ENCODE results near the gene MBNL2. TPM values are rescaled to one million over a fixed set of nuclear protein-coding genes. Genes with fewer than 3 reads are reported as not detected.

Gene MBNL2
- total and polyA plus RNA-seq, 10 of the 15 experiments (the other 5 are each of a cell fraction or from before 2014, with no cell fraction given): 1.6 to 9.7 (median 6.7) TPM

DNA sequence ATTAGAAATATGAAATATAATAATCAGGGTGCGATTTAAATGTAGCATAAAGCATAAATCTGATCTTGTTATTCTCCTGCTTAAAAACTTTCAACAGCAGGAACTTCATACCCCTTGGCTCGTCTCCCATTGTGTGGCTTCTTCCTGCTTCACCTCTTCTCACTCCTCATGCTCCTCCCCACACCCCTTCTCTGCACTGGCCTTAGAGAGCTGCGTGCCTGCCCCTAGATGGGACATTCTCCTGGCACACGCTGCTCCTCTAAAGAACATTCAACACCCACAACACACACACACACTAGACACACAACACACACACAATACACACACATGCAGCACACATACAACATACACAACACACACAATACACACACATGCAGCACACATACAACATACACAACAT lies 107.2 kb downstream of the MBNL2 start:
- H3K79me2 ChIP-seq (ENCODE audit: control insufficient read depth, insufficient read depth, low read length): no peaks in the 10 kb centered on the region
- FAIRE-seq: no peak
- BruUV-seq (replicated peaks): no TSS peak

More for the DNA sequence above, 107.2 kb downstream of the MBNL2 start:
- Histone ChIP-seq H3K4me1 (ENCODE audit: control insufficient read depth, insufficient read depth, low read length) (no peaks in the 10 kb centered on the region), H3K27me3 (replicated peaks in 1 of 2; ENCODE audit: control insufficient read depth in 2 of 2, insufficient read depth in 2 of 2, low read length in 1 of 2) (no peaks in the 10 kb centered on the region), H3K4me2 (ENCODE audit: control insufficient read depth, insufficient read depth) (no peak overlapping the region), H3K27ac (ENCODE audit: control insufficient read depth, insufficient read depth) (no peak overlapping the region), H3K9me3 (replicated peaks; ENCODE audit: control insufficient read depth, insufficient read depth, low read length) (no peaks in the 10 kb centered on the region), H2AFZ (ENCODE audit: control insufficient read depth, low read depth, low read length) (no peak overlapping the region), H3K4me3 (no peak overlapping the region), H4K20me1 (ENCODE audit: control insufficient read depth, insufficient read depth) (no peaks in the 10 kb centered on the region), H3K9ac (ENCODE audit: control insufficient read depth, insufficient read depth, low read length) (no peak overlapping the region), H3K36me3 (ENCODE audit: control insufficient read depth in 2 of 2, insufficient read depth in 2 of 2, low read length in 1 of 2) (no peaks in the 10 kb centered on the region)
- no peak for DNase-seq (ENCODE audit: low read depth, low spot score)
- WGBS (ENCODE audit: insufficient coverage, insufficient replicate concordance, low lambda C conversion rate, missing lambda C conversion rate): 82% methylated on average over 4 of the region's 4 CpGs
- no peak for ATAC-seq
- intact Hi-C loops (cut with micrococcal nuclease; ENCODE audit: unreplicated experiment) (no loop called here), in situ Hi-C loops (cut with MboI) (no loop called here)
- POLR2A ChIA-PET: no interaction called here
- TF ChIP-seq CREM (IDR thresholded peaks at IDR 0.05; ENCODE audit: low read depth): no peak
- no peak for TF ChIP-seq SPI1 (IDR thresholded peaks at IDR 0.05; ENCODE audit: borderline replicate concordance, insufficient read depth, low read depth, low read length)
- no peak for TF ChIP-seq YY1 (IDR thresholded peaks at IDR 0.05; ENCODE audit: low read depth, low read length)
- TF ChIP-seq, protein P1, sequence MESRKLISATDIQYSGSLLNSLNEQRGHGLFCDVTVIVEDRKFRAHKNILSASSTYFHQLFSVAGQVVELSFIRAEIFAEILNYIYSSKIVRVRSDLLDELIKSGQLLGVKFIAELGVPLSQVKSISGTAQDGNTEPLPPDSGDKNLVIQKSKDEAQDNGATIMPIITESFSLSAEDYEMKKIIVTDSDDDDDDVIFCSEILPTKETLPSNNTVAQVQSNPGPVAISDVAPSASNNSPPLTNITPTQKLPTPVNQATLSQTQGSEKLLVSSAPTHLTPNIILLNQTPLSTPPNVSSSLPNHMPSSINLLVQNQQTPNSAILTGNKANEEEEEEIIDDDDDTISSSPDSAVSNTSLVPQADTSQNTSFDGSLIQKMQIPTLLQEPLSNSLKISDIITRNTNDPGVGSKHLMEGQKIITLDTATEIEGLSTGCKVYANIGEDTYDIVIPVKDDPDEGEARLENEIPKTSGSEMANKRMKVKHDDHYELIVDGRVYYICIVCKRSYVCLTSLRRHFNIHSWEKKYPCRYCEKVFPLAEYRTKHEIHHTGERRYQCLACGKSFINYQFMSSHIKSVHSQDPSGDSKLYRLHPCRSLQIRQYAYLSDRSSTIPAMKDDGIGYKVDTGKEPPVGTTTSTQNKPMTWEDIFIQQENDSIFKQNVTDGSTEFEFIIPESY (IDR thresholded peaks at IDR 0.05): no peak
- no peak for TF ChIP-seq KDM1A (IDR thresholded peaks at IDR 0.05; ENCODE audit: borderline replicate concordance)
- TF ChIP-seq TARDBP (IDR thresholded peaks at IDR 0.05; ENCODE audit: borderline replicate concordance): no peak
- TF ChIP-seq, protein P2, sequence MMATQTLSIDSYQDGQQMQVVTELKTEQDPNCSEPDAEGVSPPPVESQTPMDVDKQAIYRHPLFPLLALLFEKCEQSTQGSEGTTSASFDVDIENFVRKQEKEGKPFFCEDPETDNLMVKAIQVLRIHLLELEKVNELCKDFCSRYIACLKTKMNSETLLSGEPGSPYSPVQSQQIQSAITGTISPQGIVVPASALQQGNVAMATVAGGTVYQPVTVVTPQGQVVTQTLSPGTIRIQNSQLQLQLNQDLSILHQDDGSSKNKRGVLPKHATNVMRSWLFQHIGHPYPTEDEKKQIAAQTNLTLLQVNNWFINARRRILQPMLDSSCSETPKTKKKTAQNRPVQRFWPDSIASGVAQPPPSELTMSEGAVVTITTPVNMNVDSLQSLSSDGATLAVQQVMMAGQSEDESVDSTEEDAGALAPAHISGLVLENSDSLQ (IDR thresholded peaks at IDR 0.05): no peak
- TF ChIP-seq LARP7 (IDR thresholded peaks at IDR 0.05): no peak
- no peak for TF ChIP-seq MXI1 (IDR thresholded peaks at IDR 0.05; ENCODE audit: low read depth, low read length)
- TF ChIP-seq EGR1 (IDR thresholded peaks at IDR 0.05; ENCODE audit: borderline replicate concordance in 1 of 2, low read depth in 2 of 2, low read length in 2 of 2): no peak
- no peak for TF ChIP-seq STAT1 (conservative IDR thresholded peaks at IDR 0.05)
- no peak for TF ChIP-seq NFYB (IDR thresholded peaks at IDR 0.05; ENCODE audit: insufficient read depth, low read depth, low read length)
- TF ChIP-seq, protein P3, sequence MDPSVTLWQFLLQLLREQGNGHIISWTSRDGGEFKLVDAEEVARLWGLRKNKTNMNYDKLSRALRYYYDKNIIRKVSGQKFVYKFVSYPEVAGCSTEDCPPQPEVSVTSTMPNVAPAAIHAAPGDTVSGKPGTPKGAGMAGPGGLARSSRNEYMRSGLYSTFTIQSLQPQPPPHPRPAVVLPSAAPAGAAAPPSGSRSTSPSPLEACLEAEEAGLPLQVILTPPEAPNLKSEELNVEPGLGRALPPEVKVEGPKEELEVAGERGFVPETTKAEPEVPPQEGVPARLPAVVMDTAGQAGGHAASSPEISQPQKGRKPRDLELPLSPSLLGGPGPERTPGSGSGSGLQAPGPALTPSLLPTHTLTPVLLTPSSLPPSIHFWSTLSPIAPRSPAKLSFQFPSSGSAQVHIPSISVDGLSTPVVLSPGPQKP (IDR thresholded peaks at IDR 0.05; ENCODE audit: low read depth, low read length): no peak
- TF ChIP-seq, protein P4, sequence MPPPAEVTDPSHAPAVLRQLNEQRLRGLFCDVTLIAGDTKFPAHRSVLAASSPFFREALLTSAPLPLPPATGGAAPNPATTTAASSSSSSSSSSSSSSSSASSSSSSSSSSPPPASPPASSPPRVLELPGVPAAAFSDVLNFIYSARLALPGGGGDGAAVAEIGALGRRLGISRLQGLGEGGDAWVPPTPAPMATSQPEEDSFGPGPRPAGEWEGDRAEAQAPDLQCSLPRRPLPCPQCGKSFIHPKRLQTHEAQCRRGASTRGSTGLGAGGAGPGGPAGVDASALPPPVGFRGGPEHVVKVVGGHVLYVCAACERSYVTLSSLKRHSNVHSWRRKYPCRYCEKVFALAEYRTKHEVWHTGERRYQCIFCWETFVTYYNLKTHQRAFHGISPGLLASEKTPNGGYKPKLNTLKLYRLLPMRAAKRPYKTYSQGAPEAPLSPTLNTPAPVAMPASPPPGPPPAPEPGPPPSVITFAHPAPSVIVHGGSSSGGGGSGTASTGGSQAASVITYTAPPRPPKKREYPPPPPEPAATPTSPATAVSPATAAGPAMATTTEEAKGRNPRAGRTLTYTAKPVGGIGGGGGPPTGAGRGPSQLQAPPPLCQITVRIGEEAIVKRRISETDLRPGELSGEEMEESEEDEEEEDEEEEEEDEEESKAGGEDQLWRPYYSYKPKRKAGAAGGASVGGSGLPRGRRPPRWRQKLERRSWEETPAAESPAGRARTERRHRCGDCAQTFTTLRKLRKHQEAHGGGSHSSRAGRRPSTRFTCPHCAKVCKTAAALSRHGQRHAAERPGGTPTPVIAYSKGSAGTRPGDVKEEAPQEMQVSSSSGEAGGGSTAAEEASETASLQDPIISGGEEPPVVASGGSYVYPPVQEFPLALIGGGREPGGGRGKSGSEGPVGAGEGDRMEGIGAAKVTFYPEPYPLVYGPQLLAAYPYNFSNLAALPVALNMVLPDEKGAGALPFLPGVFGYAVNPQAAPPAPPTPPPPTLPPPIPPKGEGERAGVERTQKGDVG (CRISPR knock-in tag; IDR thresholded peaks at IDR 0.05): no peak
- no peak for TF ChIP-seq RFX5 (IDR thresholded peaks at IDR 0.05; ENCODE audit: low read depth, low read length)
- TF ChIP-seq ZNF384 (IDR thresholded peaks at IDR 0.05; ENCODE audit: borderline replicate concordance, low read depth, low read length): no peak
- TF ChIP-seq IRF4 (IDR thresholded peaks at IDR 0.05; ENCODE audit: low read depth, low read length): no peak
- TF ChIP-seq YBX1 (IDR thresholded peaks at IDR 0.05): no peak
- no peak for TF ChIP-seq ZZZ3 (IDR thresholded peaks at IDR 0.05; ENCODE audit: control insufficient read depth, insufficient read length, low read depth)
- TF ChIP-seq SIX5 (IDR thresholded peaks at IDR 0.05; ENCODE audit: low read depth, low read length, severe bottlenecking): no peak
- RAD21 ChIA-PET (ENCODE audit: unreplicated experiment): no interaction called here
- CTCF ChIA-PET: interaction anchor here (1.8 kb wide), 1 partner anchor 12 kb away, joined by 4 read pairs; no protein-coding TSS in a partner anchor
- SMC1A ChIA-PET (ENCODE audit: uncharacterized antibody, unreplicated experiment): no interaction called here

All from GM12878 (cell line).